HG02571 (cell line): ENCODE results near the gene EBI3.
"Not testable (repeated sequence)": the region's sequence is repeated elsewhere in the genome, so short reads cannot be mapped to it uniquely, and the experiment has no call there.

Source experiments
- ATAC-seq: cut with Tn5 transposase; IDR thresholded peaks from one replicate; pipeline ENCODE4 v1.9.1; 2021; ENCODE audit warnings: mild to moderate bottlenecking, moderate library complexity; ENCODE audit not compliant: unreplicated experiment

Gene EBI3

GRCh38 chr19:4233282-4233853, 4.0 kb downstream of the EBI3 start:
- ATAC-seq = no peak

GRCh38 chr19:4234142-4234861, 5.0 kb downstream of the EBI3 start:
- no peak for ATAC-seq

- ATAC-seq = no peak
Measured at GRCh38 chr19:4234862-4235201, 5.5 kb downstream of the EBI3 start.

- not testable (repeated sequence) for ATAC-seq
Measured at GRCh38 chr19:4237510-4237909, 8.2 kb downstream of the EBI3 start.

- ATAC-seq = no peak
Measured at GRCh38 chr19:4238831-4239230, 9.5 kb downstream of the EBI3 start.

GRCh38 chr19:4241824-4242430, 12.6 kb downstream of the EBI3 start:
- no peak for ATAC-seq

GRCh38 chr19:4245938-4246337, 16.6 kb downstream of the EBI3 start:
- not testable (repeated sequence) for ATAC-seq

GRCh38 chr19:4246767-4247593, 17.7 kb downstream of the EBI3 start, which contains the start of gene YJU2:
Gene YJU2 (plus strand): TSS chr19:4247080. CDS start chr19:4247147, 67 bp downstream.
- peak; percentile 82 for ATAC-seq

GRCh38 chr19:4256563-4256962, 27.2 kb downstream of the EBI3 start:
- ATAC-seq = no peak

GRCh38 chr19:4257025-4257424, 27.7 kb downstream of the EBI3 start:
- ATAC-seq = no peak

GRCh38 chr19:4258181-4258580, 28.9 kb downstream of the EBI3 start:
- ATAC-seq = no peak

- no peak for ATAC-seq
Measured at GRCh38 chr19:4260613-4261191, 31.4 kb downstream of the EBI3 start.

- no peak for ATAC-seq
Measured at GRCh38 chr19:4264812-4265211, 35.5 kb downstream of the EBI3 start.

GRCh38 chr19:4266253-4267000, 37.1 kb downstream of the EBI3 start:
- ATAC-seq = no peak

GRCh38 chr19:4267101-4267900, 38.0 kb downstream of the EBI3 start:
- ATAC-seq = no peak

- ATAC-seq = no peak
Measured at GRCh38 chr19:4267901-4268815, 38.8 kb downstream of the EBI3 start.

GRCh38 chr19:4268816-4269430, 39.6 kb downstream of the EBI3 start:
- ATAC-seq = no peak

- no peak for ATAC-seq
Measured at GRCh38 chr19:4272894-4273293, 43.6 kb downstream of the EBI3 start.
